ENCODE data around the gene TBP.
"Not testable (repeated sequence)": the region's sequence is repeated elsewhere in the genome, so short reads cannot be mapped to it uniquely, and the experiment has no call there.

Gene TBP

DNA sequence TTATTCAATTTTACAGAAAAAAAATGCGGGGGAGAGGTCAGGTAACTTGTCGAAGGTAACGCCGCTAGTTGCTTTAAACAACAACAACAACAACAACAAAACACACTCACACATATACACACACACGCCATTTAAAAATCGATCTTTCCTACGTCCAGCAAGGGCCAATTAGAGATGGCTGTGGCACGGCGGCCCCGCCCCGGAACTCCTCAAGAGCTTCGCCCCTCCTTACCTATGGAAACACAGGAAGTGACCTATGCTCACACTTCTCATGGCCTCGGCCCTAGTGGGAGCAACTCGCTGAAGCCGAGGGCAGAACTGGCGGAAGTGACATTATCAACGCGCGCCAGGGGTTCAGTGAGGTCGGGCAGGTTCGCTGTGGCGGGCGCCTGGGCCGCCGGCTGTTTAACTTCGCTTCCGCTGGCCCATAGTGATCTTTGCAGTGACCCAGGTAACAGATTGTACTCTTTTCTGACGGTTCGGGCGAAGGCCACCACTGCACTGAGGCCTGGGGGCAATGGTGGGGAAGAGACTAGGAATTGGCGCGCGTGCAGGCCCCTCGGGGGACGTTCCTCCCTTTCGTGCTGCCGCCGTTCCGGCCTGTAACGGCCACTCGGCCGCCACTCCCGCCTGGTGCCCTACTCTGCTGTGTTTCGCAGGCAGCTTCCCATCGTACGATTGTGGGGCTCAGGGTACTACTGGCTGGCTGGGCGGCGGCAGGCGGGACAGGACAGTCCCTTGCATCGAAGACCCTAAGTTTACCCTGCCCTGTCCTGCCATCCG lies at the start of gene TBP:
Gene TBP, plus strand, starts transcription at position 357 of the 783 bp plus-strand sequence. CDS start 2,661 bp downstream, outside the sequence.
- H3K4me3 ChIP-seq (ENCODE audit: low read length): peak within 1 kb of the TSS; percentile 96
- DNase-seq (ENCODE audit: low read depth): peak; percentile 99
- TF ChIP-seq CTCF (conservative IDR thresholded peaks at IDR 0.05; ENCODE audit: low read length): no peak

- no peak for TF ChIP-seq CTCF (conservative IDR thresholded peaks at IDR 0.05; ENCODE audit: low read length)
- DNase-seq (ENCODE audit: low read depth): no peak
- H3K4me3 ChIP-seq (ENCODE audit: low read length): no peak overlapping the region
Observed at GRCh38 chr6:170504479-170504878, 49.7 kb upstream of the TBP start.

DNA sequence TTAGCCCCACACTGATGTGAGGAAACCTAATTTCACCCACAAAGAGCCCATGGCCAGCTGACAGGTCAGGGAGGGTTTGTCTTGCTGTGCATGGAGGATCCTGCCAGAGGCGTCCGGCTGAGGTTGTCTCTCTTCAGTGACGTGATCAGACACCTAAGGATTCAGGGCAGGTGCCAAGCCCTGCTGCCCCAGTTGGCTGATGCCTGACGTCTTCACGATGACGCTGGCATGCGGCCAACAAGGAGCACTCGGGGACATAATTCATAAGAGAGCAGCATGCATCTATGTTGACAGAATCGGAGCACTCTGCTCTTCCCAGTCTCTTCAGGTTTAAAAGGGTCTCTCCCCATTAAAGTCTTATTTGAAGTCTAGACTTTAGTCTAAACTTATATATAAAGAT lies 48.9 kb upstream of the TBP start:
- DNase-seq (ENCODE audit: low read depth): no peak
- no peak for TF ChIP-seq CTCF (conservative IDR thresholded peaks at IDR 0.05; ENCODE audit: low read length)

DNA sequence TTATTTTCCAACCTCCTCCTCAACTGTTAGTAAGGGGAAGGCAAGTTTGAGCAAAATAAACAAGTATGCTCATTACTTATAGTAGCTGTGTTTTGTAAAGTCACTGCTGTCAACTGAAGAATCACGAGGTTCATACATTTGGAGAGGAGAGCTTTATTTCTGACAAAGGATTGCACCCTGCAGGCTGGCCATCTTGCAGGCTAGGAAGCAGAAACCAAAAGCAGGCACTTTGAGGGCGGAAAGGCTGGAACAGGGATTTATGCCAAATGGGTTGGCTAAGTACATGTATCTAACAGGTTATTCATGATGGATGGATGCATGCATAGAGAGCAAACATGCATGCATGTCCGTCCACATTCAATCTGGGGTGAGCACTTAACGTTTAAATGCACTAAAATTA lies 47.7 kb upstream of the TBP start:
- TF ChIP-seq CTCF (conservative IDR thresholded peaks at IDR 0.05; ENCODE audit: low read length): no peak
- DNase-seq (ENCODE audit: low read depth): no peak
- H3K4me3 ChIP-seq (ENCODE audit: low read length): no peak overlapping the region

More for the DNA sequence above, 48.9 kb upstream of the TBP start:
- no peak overlapping the region for H3K4me3 ChIP-seq (ENCODE audit: low read length)

DNA sequence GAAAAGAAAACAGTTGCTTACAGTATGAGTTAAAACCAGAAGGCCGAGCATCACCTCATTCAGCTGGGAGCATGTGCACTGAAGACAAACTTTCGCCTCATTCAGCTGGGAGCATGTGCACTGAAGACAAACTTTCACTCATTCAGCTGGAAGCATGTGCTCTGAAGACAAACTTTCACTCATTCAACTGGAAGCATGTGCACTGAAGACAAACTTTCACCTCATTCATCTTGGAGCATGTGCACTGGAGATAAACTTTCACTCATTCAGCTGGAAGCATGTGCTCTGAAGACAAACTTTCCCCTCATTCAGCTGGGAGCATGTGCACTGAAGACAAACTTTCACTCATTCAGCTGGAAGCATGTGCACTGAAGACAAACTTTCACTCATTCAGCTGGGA lies 46.4 kb upstream of the TBP start:
- H3K4me3 ChIP-seq (ENCODE audit: low read length); DNase-seq (ENCODE audit: low read depth): not testable (repeated sequence)

DNA sequence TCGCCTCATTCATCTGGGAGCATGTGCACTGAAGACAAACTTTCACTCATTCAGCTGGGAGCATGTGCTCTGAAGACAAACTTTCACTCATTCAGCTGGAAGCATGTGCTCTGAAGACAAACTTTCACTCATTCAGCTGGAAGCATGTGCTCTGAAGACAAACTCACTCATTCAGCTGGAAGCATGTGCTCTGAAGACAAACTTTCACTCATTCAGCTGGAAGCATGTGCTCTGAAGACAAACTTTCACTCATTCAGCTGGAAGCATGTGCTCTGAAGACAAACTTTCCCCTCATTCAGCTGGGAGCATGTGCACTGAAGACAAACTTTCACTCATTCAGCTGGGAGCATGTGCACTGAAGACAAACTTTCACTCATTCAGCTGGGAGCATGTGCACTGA lies 45.9 kb upstream of the TBP start:
- DNase-seq (ENCODE audit: low read depth); H3K4me3 ChIP-seq (ENCODE audit: low read length): not testable (repeated sequence)

DNA sequence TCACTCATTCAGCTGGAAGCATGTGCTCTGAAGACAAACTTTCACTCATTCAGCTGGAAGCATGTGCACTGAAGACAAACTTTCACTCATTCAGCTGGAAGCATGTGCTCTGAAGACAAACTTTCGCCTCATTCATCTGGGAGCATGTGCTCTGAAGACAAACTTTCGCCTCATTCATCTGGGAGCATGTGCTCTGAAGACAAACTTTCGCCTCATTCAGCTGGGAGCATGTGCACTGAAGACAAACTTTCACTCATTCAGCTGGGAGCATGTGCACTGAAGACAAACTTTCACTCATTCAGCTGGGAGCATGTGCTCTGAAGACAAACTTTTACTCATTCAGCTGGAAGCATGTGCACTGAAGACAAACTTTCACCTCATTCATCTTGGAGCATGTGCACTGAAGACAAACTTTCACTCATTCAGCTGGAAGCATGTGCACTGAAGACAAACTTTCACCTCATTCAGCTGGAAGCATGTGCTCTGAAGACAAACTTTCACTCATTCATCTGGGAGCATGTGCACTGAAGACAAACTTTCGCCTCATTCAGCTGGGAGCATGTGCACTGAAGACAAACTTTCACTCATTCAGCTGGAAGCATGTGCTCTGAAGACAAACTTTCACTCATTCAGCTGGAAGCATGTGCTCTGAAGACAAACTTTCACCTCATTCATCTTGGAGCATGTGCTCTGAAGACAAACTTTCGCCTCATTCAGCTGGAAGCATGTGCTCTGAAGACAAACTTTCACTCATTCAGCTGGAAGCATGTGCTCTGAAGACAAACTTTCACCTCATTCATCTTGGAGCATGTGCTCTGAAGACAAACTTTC lies 45.1 kb upstream of the TBP start:
- DNase-seq (ENCODE audit: low read depth); H3K4me3 ChIP-seq (ENCODE audit: low read length): not testable (repeated sequence)

DNA sequence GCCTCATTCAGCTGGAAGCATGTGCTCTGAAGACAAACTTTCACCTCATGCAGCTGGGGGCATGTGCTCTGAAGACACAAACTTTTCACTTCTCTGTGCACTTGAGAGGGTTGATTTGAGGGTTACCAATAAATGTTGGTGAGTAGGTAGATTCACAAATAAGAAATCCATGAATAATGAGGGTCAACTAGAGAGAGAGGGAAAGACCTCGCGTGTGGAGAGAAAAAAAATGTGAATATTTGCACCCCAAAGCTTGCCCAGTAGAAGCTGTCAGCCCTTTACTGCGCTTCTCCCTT lies 44.5 kb upstream of the TBP start:
- DNase-seq (ENCODE audit: low read depth): no peak
- no peak overlapping the region for H3K4me3 ChIP-seq (ENCODE audit: low read length)
- TF ChIP-seq CTCF (conservative IDR thresholded peaks at IDR 0.05; ENCODE audit: low read length): no peak

Data from AG10803 (cell line).